ENCODE results near the gene UBE2B. TPM values are rescaled to one million over a fixed set of nuclear protein-coding genes. Genes with fewer than 3 reads are reported as not detected.
"Not testable (repeated sequence)": the region's sequence is repeated elsewhere in the genome, so short reads cannot be mapped to it uniquely, and the experiment has no call there.

The UBE2B gene
- 100 to 1,000 TPM; 116 to 129 TPM for total RNA-seq

DNA sequence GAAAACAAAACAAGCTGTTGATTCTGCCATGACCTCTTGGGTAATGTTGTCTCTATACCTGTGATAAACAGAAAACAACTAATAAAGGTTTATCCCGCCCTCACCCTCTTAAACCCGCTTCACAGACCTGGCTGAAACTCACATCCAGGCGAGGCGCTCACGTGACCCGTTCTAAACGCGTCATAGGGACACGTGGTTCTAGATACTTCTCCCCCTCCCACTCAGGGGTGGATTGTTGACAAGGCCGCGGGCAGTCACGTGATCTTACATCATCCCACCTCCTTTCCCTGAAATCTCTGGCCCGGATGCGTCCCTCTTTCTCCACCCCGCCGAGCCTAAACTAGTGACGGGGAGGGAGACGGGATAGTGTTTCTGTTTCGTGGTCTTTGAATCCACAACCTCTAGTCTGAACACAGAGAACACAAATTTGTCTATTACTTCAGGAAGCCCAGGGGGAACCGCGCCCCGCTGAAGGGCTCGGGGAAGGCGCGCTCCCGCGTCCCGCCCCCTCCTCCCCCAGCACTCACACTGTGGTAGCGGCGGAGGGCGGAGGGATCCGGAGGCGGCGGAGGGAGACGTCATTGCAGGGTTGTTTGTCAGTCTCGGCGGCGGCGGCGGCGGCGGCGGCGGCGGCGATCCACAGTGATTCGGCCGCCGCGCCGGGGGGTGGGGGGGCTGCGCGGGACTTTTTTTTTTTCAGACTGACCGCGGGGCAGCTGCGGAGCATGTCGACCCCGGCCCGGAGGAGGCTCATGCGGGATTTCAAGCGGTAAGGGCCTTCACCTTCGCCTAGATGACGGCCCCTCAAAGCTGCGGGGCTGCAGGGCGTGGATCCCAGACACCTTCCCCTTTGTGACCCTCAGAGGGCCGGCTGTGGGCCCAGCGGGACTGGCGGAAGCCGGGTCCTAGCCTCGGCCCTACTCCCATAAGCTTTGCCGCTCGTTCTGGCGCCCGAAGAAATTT lies at the start of gene UBE2B:
Gene UBE2B, plus strand, starts transcription at position 699 of the 963 bp plus-strand sequence. Its CDS starts 27 bp downstream, at position 726.
- Mint-ChIP-seq H3K36me3 (ENCODE audit: low read depth) (peaks cover 26% of the 10 kb centered on the region), H3K4me3 (peak within 1 kb of the TSS; percentile 98), H3K4me1 (ENCODE audit: low read depth) (peaks cover 58% of the 10 kb centered on the region), H3K27ac (peak within 1 kb of the TSS; percentile 99), H3K27me3 (ENCODE audit: low read depth) (no peaks in the 10 kb centered on the region), H3K9me3 (peaks cover 1% of the 10 kb centered on the region)
- CTCF ChIA-PET = interaction anchor here (0.8 to 2.2 kb wide), 9 partner anchors 13 to 216 kb away, joined by 3 to 9 read pairs (median 5); partner anchors contain the start of gene CDKN2AIPNL
- peak; percentile 99 for DNase-seq
- intact Hi-C loops (cut with micrococcal nuclease) = loop anchor here (1.0 to 10.0 kb wide), 14 partner anchors 13 to 533 kb away; partner anchors contain the start of genes C5orf24, CAMLG, CDKN2AIPNL and JADE2

GRCh38 chr5:134327327-134327726 lies 44.0 kb upstream of the UBE2B start:
- H3K27ac Mint-ChIP-seq = no peak overlapping the region
- H3K27me3 Mint-ChIP-seq (ENCODE audit: low read depth) = no peaks in the 10 kb centered on the region
- CTCF ChIA-PET = interaction anchor here (0.6 to 1.5 kb wide), 2 partner anchors 24 to 77 kb away, joined by 3 to 5 read pairs; no protein-coding TSS in a partner anchor
- H3K4me1 Mint-ChIP-seq (ENCODE audit: low read depth) = no peaks in the 10 kb centered on the region
- intact Hi-C loops (cut with micrococcal nuclease) = no loop called here
- no peak for DNase-seq
- no peak overlapping the region for H3K4me3 Mint-ChIP-seq
- peaks cover 24% of the 10 kb centered on the region for H3K9me3 Mint-ChIP-seq
- H3K36me3 Mint-ChIP-seq (ENCODE audit: low read depth) = peaks cover 9% of the 10 kb centered on the region

- Mint-ChIP-seq H3K4me3 (no peak overlapping the region), H3K36me3 (ENCODE audit: low read depth) (peaks cover 9% of the 10 kb centered on the region)
- CTCF ChIA-PET = no interaction called here
These were observed 42.8 kb upstream of the UBE2B start for GRCh38 chr5:134328619-134329018.

DNA sequence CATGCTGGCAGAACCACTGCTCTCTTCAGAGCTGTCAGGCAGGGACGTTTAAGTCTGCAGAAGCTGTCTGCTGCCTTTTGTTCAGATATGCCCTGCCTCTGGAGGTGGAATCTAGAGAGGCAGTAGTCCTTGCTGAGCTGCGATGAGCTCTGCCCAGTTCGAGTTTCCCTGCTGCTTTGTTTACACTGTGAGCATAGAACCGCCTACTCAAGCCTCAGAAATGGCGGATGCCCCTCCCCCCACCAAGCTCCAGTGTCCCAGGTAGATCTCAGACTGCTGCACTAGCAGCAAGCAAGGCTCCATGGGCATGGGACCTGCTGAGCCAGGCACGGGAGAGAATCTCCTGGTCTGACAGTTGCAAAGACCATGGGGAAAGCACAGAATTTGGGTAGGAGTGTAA lies 34.5 kb upstream of the UBE2B start:
- H3K36me3 Mint-ChIP-seq (ENCODE audit: low read depth); CTCF ChIA-PET; H3K4me3 Mint-ChIP-seq; H3K27ac Mint-ChIP-seq; H3K4me1 Mint-ChIP-seq (ENCODE audit: low read depth); intact Hi-C loops (cut with micrococcal nuclease); DNase-seq; H3K27me3 Mint-ChIP-seq (ENCODE audit: low read depth): not testable (repeated sequence)
- peaks cover 26% of the 10 kb centered on the region for H3K9me3 Mint-ChIP-seq

More at GRCh38 chr5:134328619-134329018, 42.8 kb upstream of the UBE2B start:
- Mint-ChIP-seq H3K9me3 (peaks cover 35% of the 10 kb centered on the region), H3K4me1 (ENCODE audit: low read depth) (no peaks in the 10 kb centered on the region), H3K27ac (no peak overlapping the region), H3K27me3 (ENCODE audit: low read depth) (no peaks in the 10 kb centered on the region)
- intact Hi-C loops (cut with micrococcal nuclease) = no loop called here
- no peak for DNase-seq

DNA sequence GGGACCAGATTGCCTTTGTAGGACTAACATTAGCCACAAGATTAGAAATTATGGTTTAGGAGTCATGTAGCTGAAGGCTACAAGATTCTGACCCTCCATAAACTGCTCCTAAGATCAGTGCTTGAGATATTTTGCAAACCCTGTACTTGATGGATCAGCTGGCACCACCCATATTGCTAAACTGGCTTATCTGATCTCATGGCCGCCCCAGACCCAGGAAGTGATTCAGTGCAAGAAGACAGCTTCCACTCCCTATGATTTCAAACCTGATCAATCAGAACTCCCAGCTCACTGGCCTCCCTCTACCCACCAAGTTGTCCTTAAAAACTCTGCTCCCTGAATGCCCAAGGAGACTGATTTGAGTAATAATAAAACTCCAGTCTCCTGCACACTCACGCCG lies 27.9 kb upstream of the UBE2B start:
- H3K9me3 Mint-ChIP-seq; CTCF ChIA-PET; H3K27ac Mint-ChIP-seq; H3K27me3 Mint-ChIP-seq (ENCODE audit: low read depth); intact Hi-C loops (cut with micrococcal nuclease); H3K36me3 Mint-ChIP-seq (ENCODE audit: low read depth); H3K4me3 Mint-ChIP-seq; H3K4me1 Mint-ChIP-seq (ENCODE audit: low read depth); DNase-seq: not testable (repeated sequence)

DNA sequence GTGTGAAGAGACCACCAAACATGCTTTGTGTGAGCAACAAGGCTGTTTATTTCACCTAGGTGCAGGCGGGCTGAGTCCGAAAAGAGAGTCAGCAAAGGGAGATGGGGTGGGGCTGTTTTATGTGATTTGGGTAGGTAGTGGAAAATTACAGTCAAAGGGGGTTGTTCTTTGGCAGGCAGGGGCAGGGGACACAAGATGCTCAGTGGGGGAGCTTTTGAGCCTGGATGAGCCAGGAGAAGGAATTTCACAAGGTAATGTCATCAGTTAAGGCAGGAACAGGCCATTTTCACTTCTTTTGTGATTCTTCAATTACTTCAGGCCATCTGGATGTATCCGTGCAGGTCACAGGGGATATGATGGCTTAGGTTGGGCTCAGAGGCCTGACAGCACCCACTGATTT lies 25.9 kb upstream of the UBE2B start:
- H3K27me3 Mint-ChIP-seq (ENCODE audit: low read depth); H3K36me3 Mint-ChIP-seq (ENCODE audit: low read depth); CTCF ChIA-PET; intact Hi-C loops (cut with micrococcal nuclease); H3K27ac Mint-ChIP-seq; H3K4me3 Mint-ChIP-seq; H3K4me1 Mint-ChIP-seq (ENCODE audit: low read depth); H3K9me3 Mint-ChIP-seq; DNase-seq: not testable (repeated sequence)

- H3K4me1 Mint-ChIP-seq (ENCODE audit: low read depth) = no peaks in the 10 kb centered on the region
- no peaks in the 10 kb centered on the region for H3K36me3 Mint-ChIP-seq (ENCODE audit: low read depth)
- CTCF ChIA-PET = no interaction called here
- no peak overlapping the region for H3K4me3 Mint-ChIP-seq
- DNase-seq = no peak
- H3K27ac Mint-ChIP-seq = no peak overlapping the region
- no peaks in the 10 kb centered on the region for H3K27me3 Mint-ChIP-seq (ENCODE audit: low read depth)
- intact Hi-C loops (cut with micrococcal nuclease) = no loop called here
- no peaks in the 10 kb centered on the region for H3K9me3 Mint-ChIP-seq
These were observed 25.4 kb upstream of the UBE2B start for GRCh38 chr5:134345996-134346395.

- H3K4me1 Mint-ChIP-seq (ENCODE audit: low read depth) = no peaks in the 10 kb centered on the region
- no peaks in the 10 kb centered on the region for H3K9me3 Mint-ChIP-seq
- no peaks in the 10 kb centered on the region for H3K36me3 Mint-ChIP-seq (ENCODE audit: low read depth)
- H3K27me3 Mint-ChIP-seq (ENCODE audit: low read depth) = no peaks in the 10 kb centered on the region
- intact Hi-C loops (cut with micrococcal nuclease) = no loop called here
- no peak overlapping the region for H3K27ac Mint-ChIP-seq
- CTCF ChIA-PET = interaction anchor here (0.5 to 1.1 kb wide), 2 partner anchors 48 to 78 kb away, joined by 3 to 4 read pairs; no protein-coding TSS in a partner anchor
- H3K4me3 Mint-ChIP-seq = no peak overlapping the region
- DNase-seq = no peak
These were observed 21.9 kb upstream of the UBE2B start for GRCh38 chr5:134349463-134349862.

DNA sequence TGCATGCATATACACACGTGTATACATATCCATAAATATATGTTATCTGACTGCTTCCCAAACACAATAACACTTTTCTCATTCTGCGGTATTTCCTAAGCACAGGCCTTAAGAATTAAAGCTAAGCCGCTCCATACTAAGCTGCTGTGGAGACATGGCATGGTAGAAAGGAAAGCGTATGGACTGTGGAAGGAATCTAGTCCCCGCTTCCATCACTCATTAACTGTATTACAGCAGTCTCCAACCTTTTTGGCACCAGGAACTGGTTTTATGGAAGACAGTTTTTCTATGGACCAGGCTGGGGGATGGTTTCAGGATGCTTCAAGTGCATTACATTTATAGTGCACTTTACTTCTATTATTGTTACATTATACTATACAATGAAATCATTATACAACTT lies 15.7 kb upstream of the UBE2B start:
- Mint-ChIP-seq H3K4me1 (ENCODE audit: low read depth) (no peaks in the 10 kb centered on the region), H3K27ac (no peak overlapping the region), H3K27me3 (ENCODE audit: low read depth) (no peaks in the 10 kb centered on the region), H3K4me3 (no peak overlapping the region), H3K36me3 (ENCODE audit: low read depth) (peaks cover 2% of the 10 kb centered on the region), H3K9me3 (no peaks in the 10 kb centered on the region)
- DNase-seq = no peak
- CTCF ChIA-PET = interaction anchor here (0.8 to 1.0 kb wide), 2 partner anchors 18 to 220 kb away, joined by 3 to 4 read pairs; no protein-coding TSS in a partner anchor
- intact Hi-C loops (cut with micrococcal nuclease) = no loop called here

DNA sequence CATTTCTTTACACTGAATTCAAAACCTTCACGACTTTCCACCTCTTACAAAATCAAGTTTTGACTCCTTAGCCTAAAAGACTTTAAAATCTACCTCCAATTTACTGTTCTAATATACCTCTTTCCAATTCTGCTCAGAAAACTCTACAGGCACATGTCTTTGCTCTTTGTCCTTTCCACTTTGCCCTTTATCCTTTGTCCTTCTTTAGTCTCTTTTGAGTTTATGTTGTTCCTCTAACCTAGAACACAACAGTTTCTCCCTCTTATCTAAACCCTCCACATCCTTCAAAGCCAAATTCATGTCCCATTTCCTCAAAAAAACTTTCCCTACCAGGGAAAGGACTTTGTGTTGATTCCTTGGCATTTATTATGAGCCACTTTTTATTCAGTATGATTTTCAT lies 5.8 kb upstream of the UBE2B start:
- Mint-ChIP-seq H3K27me3 (ENCODE audit: low read depth) (no peaks in the 10 kb centered on the region), H3K4me3 (no peak overlapping the region), H3K4me1 (ENCODE audit: low read depth) (peaks cover 32% of the 10 kb centered on the region), H3K27ac (no peak overlapping the region), H3K36me3 (ENCODE audit: low read depth) (peaks cover 4% of the 10 kb centered on the region), H3K9me3 (peaks cover 1% of the 10 kb centered on the region)
- CTCF ChIA-PET = no interaction called here
- intact Hi-C loops (cut with micrococcal nuclease) = no loop called here
- no peak for DNase-seq

DNA sequence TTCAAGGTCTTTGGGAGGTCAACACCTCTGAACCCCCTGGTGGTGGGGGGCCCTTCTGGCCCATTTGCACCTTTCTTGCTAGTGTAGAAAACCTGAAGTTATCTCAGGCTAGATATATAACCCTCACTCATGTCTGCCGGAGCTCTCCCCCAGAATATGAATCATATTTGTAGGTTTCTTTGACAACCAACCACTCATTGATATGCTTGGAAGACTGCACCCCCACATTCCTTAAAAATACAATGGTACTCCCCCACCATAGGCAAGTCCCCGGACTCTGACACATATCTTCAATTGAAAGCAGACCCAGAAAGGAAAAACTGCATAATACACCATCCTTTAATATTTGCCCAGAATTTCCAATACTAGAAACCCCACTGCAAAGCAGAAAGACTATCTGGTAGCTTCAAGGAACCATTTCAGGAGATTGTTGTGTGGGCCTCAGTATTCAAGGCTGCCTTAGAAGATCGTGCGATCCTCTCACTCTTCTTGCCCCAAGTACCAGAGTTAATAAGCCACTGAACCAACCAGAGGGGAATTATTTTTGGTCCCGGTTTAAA lies 978 bp upstream of the UBE2B start:
- Mint-ChIP-seq H3K9me3 (peaks cover 1% of the 10 kb centered on the region), H3K36me3 (ENCODE audit: low read depth) (peaks cover 23% of the 10 kb centered on the region), H3K27ac (peak overlapping the region; percentile 99), H3K4me3 (peak overlapping the region; percentile 98), H3K27me3 (ENCODE audit: low read depth) (no peaks in the 10 kb centered on the region), H3K4me1 (ENCODE audit: low read depth) (peaks cover 58% of the 10 kb centered on the region)
- DNase-seq = peak; percentile 22
- CTCF ChIA-PET = interaction anchor here (0.9 to 2.2 kb wide), 4 partner anchors 41 to 217 kb away, joined by 3 to 8 read pairs (median 6); partner anchors contain the start of gene CDKN2AIPNL
- intact Hi-C loops (cut with micrococcal nuclease) = loop anchor here (1.0 to 10.0 kb wide), 6 partner anchors 216 to 505 kb away; partner anchors contain the start of genes C5orf24, CAMLG and SAR1B

GRCh38 chr5:134371834-134372340 lies 518 bp downstream of the UBE2B start:
- peak overlapping the region; percentile 98 for H3K4me3 Mint-ChIP-seq
- peaks cover 53% of the 10 kb centered on the region for H3K4me1 Mint-ChIP-seq (ENCODE audit: low read depth)
- H3K36me3 Mint-ChIP-seq (ENCODE audit: low read depth) = peaks cover 27% of the 10 kb centered on the region
- peak overlapping the region; percentile 99 for H3K27ac Mint-ChIP-seq
- CTCF ChIA-PET = interaction anchor here (0.8 to 2.0 kb wide), 7 partner anchors 12 to 215 kb away, joined by 3 to 9 read pairs (median 5); partner anchors contain the start of gene CDKN2AIPNL
- DNase-seq = peak; percentile 67
- peaks cover 1% of the 10 kb centered on the region for H3K9me3 Mint-ChIP-seq
- intact Hi-C loops (cut with micrococcal nuclease) = loop anchor here (1.0 to 10.0 kb wide), 12 partner anchors 12 to 532 kb away; partner anchors contain the start of genes C5orf24, CDKN2AIPNL, JADE2 and PPP2CA
- no peaks in the 10 kb centered on the region for H3K27me3 Mint-ChIP-seq (ENCODE audit: low read depth)

Measured in activated naive CD4-positive, alpha-beta T cell treated with anti-CD3 and anti-CD28 coated beads for 36 hours (primary cell).